Stimulated activated memory B cell treated with anti-CD40 and anti-IgM and Interleukin-4, amounts not matched to agents 10 μg/mL and 1 μg/mL and 100 μg/mL, for 72 hours (primary cell): ENCODE data around the gene COMMD7.
"Not testable (repeated sequence)": the region's sequence is repeated elsewhere in the genome, so short reads cannot be mapped to it uniquely, and the experiment has no call there.

Source experiments
- ATAC-seq: fragments of 150-1000 bp; cut with Tn5 transposase; 2 replicates; pipeline ENCODE4 v1.10.0; 2021
- H3K27ac Mint-ChIP-seq: one replicate; pipeline ENCODE4 v1.8.0; 2022; ENCODE audit warnings: mild to moderate bottlenecking, mixed read lengths
- H3K27me3 Mint-ChIP-seq: one replicate; pipeline ENCODE4 v1.8.0; 2022; ENCODE audit warnings: mixed read lengths
- H3K36me3 Mint-ChIP-seq: one replicate; pipeline ENCODE4 v1.8.0; 2022; ENCODE audit warnings: mixed read lengths
- H3K4me1 Mint-ChIP-seq: one replicate; pipeline ENCODE4 v1.8.0; 2022; ENCODE audit warnings: mixed read lengths
- H3K4me3 Mint-ChIP-seq: one replicate; pipeline ENCODE4 v1.8.0; 2022; ENCODE audit warnings: mild to moderate bottlenecking, moderate library complexity, mixed read lengths
- H3K9me3 Mint-ChIP-seq: one replicate; pipeline ENCODE4 v1.8.0; 2022; ENCODE audit warnings: mixed read lengths

Gene COMMD7

DNA sequence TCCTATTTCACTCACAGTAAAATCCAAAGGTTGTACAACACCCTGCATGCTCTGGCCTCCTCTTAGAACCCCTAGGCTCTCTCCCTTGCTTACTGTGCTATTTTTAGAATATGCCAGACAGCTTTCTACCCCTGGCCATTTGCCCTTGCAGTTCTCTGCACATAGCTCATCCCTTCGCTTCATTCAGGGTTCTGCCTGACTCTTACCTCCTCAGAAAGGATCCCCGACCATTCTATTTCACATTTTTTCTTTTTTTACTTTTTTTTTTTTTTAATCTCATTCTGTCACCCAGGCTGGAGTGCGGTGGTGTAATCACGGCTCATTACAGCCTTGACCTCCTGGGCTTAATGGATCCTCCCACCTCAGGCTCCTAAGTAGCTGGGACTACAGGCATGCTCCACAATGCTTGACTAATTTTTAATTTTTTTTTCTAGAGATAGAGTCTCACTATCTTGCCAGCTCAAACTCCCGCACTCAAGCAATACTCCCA lies 33.6 kb downstream of the COMMD7 start:
- Mint-ChIP-seq H3K36me3 (peaks cover 33% of the 10 kb centered on the region), H3K9me3 (no peaks in the 10 kb centered on the region), H3K4me1 (peaks cover 11% of the 10 kb centered on the region), H3K27me3 (no peaks in the 10 kb centered on the region), H3K4me3 (no peak overlapping the region), H3K27ac (no peak overlapping the region)
- ATAC-seq = no peak

DNA sequence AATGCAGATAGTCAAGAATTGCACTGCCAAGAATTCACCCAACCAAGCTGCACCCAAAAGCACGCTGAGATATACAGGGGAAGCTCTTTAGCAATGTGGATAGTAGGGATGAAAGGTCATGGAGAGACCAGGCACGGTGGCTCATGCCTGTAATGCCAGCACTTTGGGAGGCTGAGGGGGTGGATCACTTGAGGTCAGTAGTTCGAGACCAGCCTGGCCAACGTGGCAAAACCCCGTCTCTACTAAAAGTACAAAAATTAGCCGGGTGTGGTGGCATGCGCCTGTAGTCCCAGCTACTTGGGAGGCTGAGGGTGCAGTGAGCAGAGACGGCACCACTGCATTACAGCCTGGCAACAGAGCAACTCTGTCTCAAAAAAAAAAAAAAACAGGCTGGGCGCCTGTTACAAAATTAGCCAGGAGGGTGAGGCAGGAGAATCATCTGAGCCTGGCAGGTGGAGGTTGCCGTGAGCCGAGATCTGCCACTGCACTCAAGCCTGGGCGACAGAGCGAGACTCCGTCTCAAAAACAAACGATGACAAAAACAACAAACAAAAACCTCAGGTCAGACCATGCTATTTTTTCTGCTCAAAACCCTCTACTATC lies 34.1 kb downstream of the COMMD7 start:
- not testable (repeated sequence) for H3K9me3 Mint-ChIP-seq, H3K4me3 Mint-ChIP-seq, H3K27me3 Mint-ChIP-seq, H3K27ac Mint-ChIP-seq, ATAC-seq
- H3K4me1 Mint-ChIP-seq = peaks cover 11% of the 10 kb centered on the region
- H3K36me3 Mint-ChIP-seq = peaks cover 33% of the 10 kb centered on the region

DNA sequence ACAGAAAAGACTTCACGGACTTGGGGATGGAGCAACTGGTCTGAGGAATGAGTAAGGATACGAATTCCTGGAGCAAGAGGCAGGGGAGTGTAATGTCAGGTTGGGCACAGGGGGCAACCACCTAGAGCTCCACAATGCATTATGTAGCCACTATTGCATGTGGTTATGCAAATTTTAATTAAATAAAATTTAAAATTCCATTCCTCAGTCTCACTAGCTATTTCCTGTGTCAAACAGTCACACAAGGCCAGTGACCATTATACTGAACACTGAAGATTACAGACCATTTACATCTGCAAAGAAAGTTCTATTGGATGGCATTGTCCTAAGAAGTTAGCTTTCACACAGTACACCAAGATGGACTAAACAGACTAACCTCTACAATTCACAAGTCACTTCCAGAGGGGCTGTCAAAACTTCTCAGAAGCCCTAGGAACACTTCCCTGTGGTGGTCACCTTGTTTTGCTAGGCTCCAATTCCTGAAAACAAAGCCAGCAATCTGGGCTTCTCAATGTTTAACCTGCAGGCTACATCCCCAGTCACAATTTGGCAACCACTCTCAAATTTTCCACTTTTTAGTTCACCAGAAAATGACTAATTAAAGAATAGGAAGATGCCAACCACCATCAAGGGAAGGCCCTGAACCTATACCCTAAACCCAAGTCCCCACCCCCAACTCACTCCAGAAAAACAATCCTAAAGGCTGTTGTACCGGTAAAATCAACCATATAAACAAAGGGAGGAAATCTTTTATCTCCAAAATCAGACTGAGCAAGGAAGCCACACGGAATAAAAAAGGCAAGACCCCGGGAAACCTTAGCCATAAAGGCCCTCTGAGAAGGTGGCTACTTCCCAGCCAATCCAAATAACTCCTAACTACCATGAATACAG lies 35.3 kb downstream of the COMMD7 start:
- Mint-ChIP-seq H3K36me3 (peaks cover 33% of the 10 kb centered on the region), H3K27me3 (no peaks in the 10 kb centered on the region), H3K4me1 (peaks cover 11% of the 10 kb centered on the region), H3K27ac (no peak overlapping the region), H3K9me3 (no peaks in the 10 kb centered on the region), H3K4me3 (no peak overlapping the region)
- no peak for ATAC-seq

DNA sequence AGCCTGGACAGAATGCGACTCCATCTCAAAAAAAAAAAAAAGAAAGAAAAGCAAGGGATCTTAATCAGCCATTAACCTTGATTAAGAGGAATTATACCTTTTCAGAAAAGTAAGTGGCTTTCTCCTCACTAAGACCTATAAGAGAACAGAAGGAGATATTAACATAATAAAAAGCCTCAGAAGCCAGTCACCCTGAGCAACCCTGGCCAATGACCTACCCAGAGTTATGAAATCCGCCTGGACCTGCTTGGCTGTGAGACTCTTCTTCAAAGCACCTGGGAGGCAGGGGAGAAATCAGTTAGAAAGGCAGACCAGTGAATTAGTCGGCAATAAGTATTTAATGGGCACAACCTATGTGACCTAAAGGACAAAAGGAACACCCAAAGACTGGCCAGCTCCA lies 36.8 kb downstream of the COMMD7 start:
- H3K36me3 Mint-ChIP-seq = peaks cover 46% of the 10 kb centered on the region
- H3K9me3 Mint-ChIP-seq = no peaks in the 10 kb centered on the region
- peaks cover 11% of the 10 kb centered on the region for H3K4me1 Mint-ChIP-seq
- no peak overlapping the region for H3K27ac Mint-ChIP-seq
- no peaks in the 10 kb centered on the region for H3K27me3 Mint-ChIP-seq
- ATAC-seq = no peak
- no peak overlapping the region for H3K4me3 Mint-ChIP-seq

DNA sequence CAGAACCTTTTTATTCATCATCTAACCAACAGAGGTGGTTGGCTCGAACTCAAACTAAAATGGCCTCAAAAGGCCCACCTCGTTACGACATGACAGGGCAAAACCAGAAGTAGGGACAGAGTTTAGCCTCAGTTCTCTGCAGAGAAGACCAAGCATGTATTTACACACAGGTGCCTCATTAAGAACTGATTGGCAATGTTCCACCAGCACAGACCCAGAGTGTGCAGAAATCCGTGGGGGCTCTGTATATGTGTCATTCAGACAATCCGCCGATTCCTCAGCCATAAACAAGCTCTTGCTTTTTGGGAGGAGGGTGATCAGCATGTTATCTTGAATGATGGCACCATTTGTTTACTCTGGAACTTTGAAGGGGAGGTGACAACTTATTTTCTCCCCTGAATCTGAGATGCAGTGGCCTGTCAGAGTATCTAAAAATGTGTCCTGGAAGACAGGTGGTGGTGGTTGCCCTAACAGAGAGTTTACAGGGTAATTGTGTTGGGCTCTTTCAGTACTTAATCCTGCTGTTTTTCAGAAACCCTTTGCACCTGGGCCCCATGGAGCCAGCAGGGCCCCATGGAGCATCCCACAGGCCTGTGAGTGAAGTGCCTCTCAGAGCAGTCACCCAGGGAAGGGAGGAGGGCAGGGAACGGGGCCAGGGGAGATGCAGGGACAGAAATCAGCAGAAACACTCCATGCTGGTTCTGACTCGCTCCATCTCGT lies 40.4 kb downstream of the COMMD7 start:
- ATAC-seq = no peak
- H3K4me3 Mint-ChIP-seq = no peak overlapping the region
- H3K36me3 Mint-ChIP-seq = peaks cover 57% of the 10 kb centered on the region
- no peak overlapping the region for H3K27ac Mint-ChIP-seq
- H3K9me3 Mint-ChIP-seq = no peaks in the 10 kb centered on the region
- H3K4me1 Mint-ChIP-seq = no peaks in the 10 kb centered on the region
- H3K27me3 Mint-ChIP-seq = no peaks in the 10 kb centered on the region

DNA sequence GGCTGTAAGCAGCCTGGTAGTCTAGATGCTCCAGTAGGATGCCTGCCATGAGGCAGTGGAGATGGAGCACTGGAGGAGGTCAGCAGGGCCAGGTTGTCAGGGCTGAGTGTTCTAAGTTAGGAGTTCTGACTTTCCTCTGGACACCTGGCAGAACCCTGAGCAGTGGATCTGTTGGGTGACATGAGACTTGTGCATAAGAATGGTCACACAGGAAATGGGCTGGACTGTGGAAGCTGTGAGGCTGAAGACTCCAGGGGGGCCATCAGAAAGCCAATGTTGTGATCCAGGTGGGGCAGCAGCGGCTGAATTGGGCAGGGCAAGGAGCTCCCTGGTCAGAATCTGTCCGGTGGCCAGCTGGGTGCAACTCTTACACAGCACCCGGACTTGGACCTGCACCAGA lies 45.7 kb downstream of the COMMD7 start:
- ATAC-seq = no peak
- H3K4me1 Mint-ChIP-seq = no peaks in the 10 kb centered on the region
- H3K27ac Mint-ChIP-seq = no peak overlapping the region
- no peaks in the 10 kb centered on the region for H3K9me3 Mint-ChIP-seq
- H3K36me3 Mint-ChIP-seq = peaks cover 34% of the 10 kb centered on the region
- no peaks in the 10 kb centered on the region for H3K27me3 Mint-ChIP-seq
- no peak overlapping the region for H3K4me3 Mint-ChIP-seq

DNA sequence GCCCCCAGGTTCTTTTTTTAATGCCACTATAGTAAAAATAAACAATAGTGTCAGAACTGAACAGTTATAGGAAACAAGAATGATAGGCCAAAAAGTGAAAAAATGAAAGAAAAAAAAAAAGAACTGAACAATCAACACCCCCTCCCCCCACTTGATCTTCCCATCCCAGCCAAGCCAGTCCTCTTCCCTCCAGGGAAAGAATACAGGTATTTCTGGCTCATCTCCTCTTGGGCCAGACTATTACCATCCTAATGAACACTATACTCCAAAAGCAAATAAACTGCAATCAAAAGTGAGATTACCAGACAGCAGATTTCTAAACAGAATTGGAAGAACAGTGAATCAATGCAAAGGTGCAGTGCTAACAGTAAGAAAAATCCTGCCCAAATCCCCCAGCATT lies 48.2 kb downstream of the COMMD7 start:
- ATAC-seq = no peak
- no peaks in the 10 kb centered on the region for H3K4me1 Mint-ChIP-seq
- H3K4me3 Mint-ChIP-seq = no peak overlapping the region
- no peaks in the 10 kb centered on the region for H3K9me3 Mint-ChIP-seq
- peaks cover 15% of the 10 kb centered on the region for H3K36me3 Mint-ChIP-seq
- H3K27me3 Mint-ChIP-seq = no peaks in the 10 kb centered on the region
- no peak overlapping the region for H3K27ac Mint-ChIP-seq

DNA sequence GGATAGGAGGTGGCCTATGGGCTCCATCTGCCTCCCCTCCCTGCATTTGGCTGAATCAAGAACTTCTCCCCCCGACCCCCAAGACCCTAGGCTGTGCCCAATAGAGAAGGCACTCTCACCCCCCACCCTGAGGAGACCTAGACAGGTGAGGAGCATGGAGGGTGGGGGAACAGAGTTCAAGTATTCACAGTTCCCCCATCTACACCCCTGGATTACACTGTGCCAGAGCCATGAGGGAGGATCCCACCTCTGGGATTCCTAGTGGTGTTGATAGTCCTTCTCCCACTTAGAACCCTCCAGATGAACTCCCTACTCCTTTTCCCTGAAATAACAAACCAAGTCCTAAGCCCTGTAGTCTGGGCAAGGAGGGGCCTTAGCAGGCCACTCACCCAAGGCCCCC lies 54.3 kb downstream of the COMMD7 start:
- H3K4me1 Mint-ChIP-seq = not testable (repeated sequence)

DNA sequence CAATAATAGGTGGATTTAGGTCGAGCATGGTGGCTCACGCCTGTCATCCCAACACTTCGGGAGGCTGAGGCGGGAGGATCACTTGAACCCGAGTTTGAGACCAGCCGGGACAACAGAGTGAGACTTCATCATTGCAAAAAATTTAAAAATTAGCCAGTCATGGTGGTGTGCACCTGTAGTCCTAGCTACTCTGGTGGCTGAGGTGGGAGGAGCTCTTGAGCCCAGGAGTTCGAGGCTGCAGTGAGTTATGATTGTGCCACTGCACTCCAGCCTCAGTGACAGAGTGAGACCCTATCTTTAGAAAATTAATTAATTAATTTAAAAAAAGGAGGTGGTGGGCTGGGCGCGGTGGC lies 56.1 kb downstream of the COMMD7 start:
- Mint-ChIP-seq H3K27me3 (no peaks in the 10 kb centered on the region), H3K4me1 (no peaks in the 10 kb centered on the region), H3K27ac (no peak overlapping the region), H3K9me3 (peaks cover 3% of the 10 kb centered on the region), H3K36me3 (peaks cover 6% of the 10 kb centered on the region), H3K4me3 (no peak overlapping the region)
- ATAC-seq = no peak

More for the DNA sequence above, 54.3 kb downstream of the COMMD7 start:
- H3K9me3 Mint-ChIP-seq, H3K27ac Mint-ChIP-seq, H3K27me3 Mint-ChIP-seq, H3K4me3 Mint-ChIP-seq, H3K36me3 Mint-ChIP-seq: not testable (repeated sequence)
- peak; percentile 31 for ATAC-seq

DNA sequence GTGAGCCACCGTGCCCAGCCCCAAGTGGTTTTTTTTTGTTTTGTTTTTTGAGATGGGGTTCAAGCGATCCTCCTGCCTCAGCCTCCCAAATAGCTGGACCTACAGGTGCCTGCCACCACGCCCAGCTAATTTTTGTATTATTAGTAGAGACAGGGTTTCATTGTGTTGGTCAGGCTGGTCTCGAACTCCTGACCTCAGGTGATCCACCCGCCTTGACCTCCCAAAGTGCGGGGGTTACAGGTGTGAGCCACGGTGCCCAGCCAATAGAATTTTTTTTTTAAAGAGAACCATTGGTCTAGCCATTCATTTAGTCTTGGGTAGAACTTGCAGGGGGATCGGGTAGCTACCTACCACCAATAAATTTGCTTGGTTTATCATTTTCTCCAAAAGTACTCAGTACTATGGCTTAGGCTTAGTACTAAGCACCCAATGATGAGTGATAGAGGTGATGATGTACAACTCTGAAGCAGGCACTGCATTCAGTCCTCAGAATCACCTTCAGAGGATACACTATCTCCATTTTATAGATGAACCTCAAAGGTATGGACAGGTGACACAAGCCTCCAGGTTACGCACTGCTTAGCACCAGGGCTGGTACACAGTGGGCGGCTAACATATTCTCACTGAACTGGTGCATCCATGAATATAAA lies 56.6 kb downstream of the COMMD7 start:
- peaks cover 3% of the 10 kb centered on the region for H3K9me3 Mint-ChIP-seq
- no peak overlapping the region for H3K4me3 Mint-ChIP-seq
- ATAC-seq = no peak
- no peaks in the 10 kb centered on the region for H3K27me3 Mint-ChIP-seq
- H3K4me1 Mint-ChIP-seq = no peaks in the 10 kb centered on the region
- H3K36me3 Mint-ChIP-seq = peaks cover 6% of the 10 kb centered on the region
- no peak overlapping the region for H3K27ac Mint-ChIP-seq

DNA sequence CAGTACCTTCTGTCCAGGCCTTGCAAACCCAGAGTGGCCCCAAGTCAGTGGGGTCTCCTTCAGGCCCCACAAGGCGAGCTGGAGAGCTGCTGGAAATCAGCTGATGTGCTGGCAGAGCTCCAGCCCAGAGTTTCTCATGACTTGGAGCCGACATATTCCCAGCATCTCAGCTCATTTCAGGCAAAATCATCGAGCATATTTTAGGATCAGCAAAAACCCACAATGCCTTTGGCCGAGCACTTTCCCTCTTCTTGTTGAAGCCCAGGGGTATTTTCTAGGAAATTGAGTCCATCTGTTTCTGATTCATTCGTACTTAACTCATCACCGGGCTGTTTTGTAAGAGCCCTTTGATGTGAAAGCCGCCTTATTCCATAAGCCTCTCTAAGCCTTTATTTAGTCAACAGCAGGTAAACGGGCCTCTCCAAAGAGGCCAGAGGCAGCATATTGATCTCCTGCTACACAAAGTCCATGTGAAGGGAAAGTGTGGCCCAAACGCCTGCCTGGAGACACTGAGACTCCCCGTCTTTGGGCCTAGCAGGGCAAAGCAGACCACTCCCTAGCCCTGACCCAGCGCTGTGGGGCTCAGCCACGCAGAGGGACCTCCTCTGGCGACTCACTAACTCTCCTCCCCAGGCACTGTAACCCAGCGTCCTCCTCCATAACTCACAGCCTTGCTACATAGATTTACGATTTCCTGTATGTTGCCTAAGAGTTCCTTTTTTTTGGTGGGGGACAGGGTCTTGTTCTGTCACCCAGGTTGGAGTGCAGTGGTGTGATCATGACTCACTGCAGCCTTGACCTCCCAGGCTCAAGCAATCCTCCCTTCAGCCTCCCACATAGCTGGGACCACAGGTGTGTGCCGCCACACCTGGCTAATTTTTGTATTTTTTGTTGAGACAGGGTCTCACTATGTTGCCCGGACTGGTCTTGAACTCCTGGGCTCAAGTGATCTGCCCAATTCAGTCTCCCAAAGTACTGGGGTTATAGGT lies 57.4 kb downstream of the COMMD7 start:
- Mint-ChIP-seq H3K4me3 (no peak overlapping the region), H3K9me3 (peaks cover 3% of the 10 kb centered on the region), H3K4me1 (peaks cover 5% of the 10 kb centered on the region), H3K36me3 (peaks cover 6% of the 10 kb centered on the region), H3K27ac (no peak overlapping the region), H3K27me3 (no peaks in the 10 kb centered on the region)
- ATAC-seq = no peak

DNA sequence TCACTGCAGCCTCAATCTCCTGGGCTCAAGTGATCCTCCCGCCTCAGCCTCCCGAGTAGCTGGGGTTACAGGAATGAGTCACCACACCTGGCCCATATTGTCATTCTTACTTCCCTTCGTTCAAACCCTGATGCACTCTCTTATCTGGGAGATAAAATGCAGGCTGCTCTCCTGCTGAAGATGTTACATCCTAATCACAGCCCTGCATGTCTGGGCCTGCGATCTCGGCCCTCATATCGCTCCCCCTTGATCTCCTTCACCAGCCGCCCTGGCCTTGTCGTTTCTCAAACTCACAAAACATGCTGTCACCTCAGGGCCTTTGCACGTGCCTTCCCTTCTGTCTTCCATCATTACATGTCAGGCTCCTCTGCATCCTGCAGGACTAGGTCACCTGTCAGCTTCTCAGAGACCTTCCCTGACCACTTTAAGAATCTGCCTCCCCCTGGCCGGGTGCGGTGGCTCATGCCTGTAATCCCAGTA lies 60.7 kb downstream of the COMMD7 start:
- Mint-ChIP-seq H3K4me1 (peaks cover 8% of the 10 kb centered on the region), H3K9me3 (peaks cover 3% of the 10 kb centered on the region), H3K27me3 (no peaks in the 10 kb centered on the region), H3K4me3 (no peak overlapping the region), H3K27ac (no peak overlapping the region), H3K36me3 (no peaks in the 10 kb centered on the region)
- ATAC-seq = no peak

DNA sequence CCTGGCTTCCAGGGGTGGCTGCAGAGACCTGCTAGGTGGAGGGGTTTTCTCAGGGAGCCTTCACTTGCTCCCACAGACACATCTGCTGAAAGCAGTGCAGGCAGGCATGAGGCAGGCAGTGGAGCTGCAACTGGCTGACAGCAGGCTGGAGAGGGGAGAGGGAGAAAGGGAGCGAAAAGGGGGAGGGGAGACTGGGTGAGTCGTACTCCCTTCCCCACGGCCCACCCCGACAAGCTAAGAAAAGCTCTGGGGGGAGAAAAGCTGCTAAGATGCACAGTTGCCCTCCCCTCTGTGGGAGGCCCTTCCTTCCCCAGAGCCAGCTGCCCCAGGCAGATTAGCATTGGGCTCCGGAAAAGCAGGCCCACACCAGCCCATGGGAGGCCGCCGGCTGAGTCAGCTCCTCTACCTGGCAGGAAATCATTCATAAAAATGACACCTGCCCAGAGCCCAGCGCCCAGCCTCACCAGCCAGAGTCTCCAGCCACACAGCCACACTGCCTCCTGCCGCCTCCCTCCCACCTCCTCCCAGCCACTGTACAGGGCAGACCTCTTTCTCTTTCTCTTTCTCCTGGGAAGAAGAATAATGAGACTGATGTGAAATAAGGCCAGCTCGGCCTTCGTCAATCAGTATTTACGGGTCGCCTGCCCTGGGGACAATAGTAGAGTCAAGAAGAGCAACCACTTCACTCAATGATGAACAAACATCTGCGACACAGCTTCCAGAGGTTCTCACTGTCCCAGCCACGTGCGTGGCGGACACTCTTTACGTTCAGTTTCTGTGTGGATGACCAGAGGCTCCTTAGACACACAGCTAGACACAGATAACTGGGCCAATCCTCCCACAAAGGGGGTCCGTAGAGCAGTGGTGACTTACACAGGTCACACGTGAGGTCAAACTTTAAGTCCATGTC lies 61.8 kb downstream of the COMMD7 start:
- Mint-ChIP-seq H3K4me3 (no peak overlapping the region), H3K4me1 (peaks cover 12% of the 10 kb centered on the region), H3K36me3 (no peaks in the 10 kb centered on the region), H3K27ac (peak overlapping the region; percentile 53), H3K27me3 (no peaks in the 10 kb centered on the region), H3K9me3 (peaks cover 3% of the 10 kb centered on the region)
- ATAC-seq = peak; percentile 31
